ENCODE measurements around the gene TMEM176A.

TMEM176A gene

GRCh38 chr7:150842716-150843115 is 42.1 kb downstream of the TMEM176A start:
- no peak for TF ChIP-seq CTCF (IDR thresholded peaks at IDR 0.05; ENCODE audit: low read depth, low read length)
- no peaks in the 10 kb centered on the region for H3K27me3 ChIP-seq (ENCODE audit: insufficient read depth, low read depth, severe bottlenecking)
- DNase-seq: no peak
- H3K9me3 ChIP-seq (ENCODE audit: severe bottlenecking): no peaks in the 10 kb centered on the region
- no peak overlapping the region for H3K4me3 ChIP-seq (ENCODE audit: low read depth, low read length)
- no peak overlapping the region for H3K27ac ChIP-seq
- no peaks in the 10 kb centered on the region for H3K36me3 ChIP-seq

GRCh38 chr7:150845421-150845861 is 44.9 kb downstream of the TMEM176A start:
- H3K36me3 ChIP-seq: no peaks in the 10 kb centered on the region
- no peak overlapping the region for H3K27ac ChIP-seq
- H3K27me3 ChIP-seq (ENCODE audit: insufficient read depth, low read depth, severe bottlenecking): no peaks in the 10 kb centered on the region
- no peak for TF ChIP-seq CTCF (IDR thresholded peaks at IDR 0.05; ENCODE audit: low read depth, low read length)
- no peak for DNase-seq
- no peaks in the 10 kb centered on the region for H3K9me3 ChIP-seq (ENCODE audit: severe bottlenecking)
- no peak overlapping the region for H3K4me3 ChIP-seq (ENCODE audit: low read depth, low read length)

GRCh38 chr7:150846291-150847115 is 45.9 kb downstream of the TMEM176A start:
- Histone ChIP-seq H3K27me3 (ENCODE audit: insufficient read depth, low read depth, severe bottlenecking) (no peaks in the 10 kb centered on the region), H3K9me3 (ENCODE audit: severe bottlenecking) (no peaks in the 10 kb centered on the region), H3K4me3 (ENCODE audit: low read depth, low read length) (no peak overlapping the region), H3K27ac (no peak overlapping the region), H3K36me3 (no peaks in the 10 kb centered on the region)
- TF ChIP-seq CTCF (IDR thresholded peaks at IDR 0.05; ENCODE audit: low read depth, low read length): no peak
- DNase-seq: no peak

- H3K27me3 ChIP-seq (ENCODE audit: insufficient read depth, low read depth, severe bottlenecking): no peaks in the 10 kb centered on the region
- TF ChIP-seq CTCF (IDR thresholded peaks at IDR 0.05; ENCODE audit: low read depth, low read length): no peak
- H3K36me3 ChIP-seq: no peaks in the 10 kb centered on the region
- no peak overlapping the region for H3K27ac ChIP-seq
- DNase-seq: no peak
- H3K9me3 ChIP-seq (ENCODE audit: severe bottlenecking): no peaks in the 10 kb centered on the region
- no peak overlapping the region for H3K4me3 ChIP-seq (ENCODE audit: low read depth, low read length)
Observed at GRCh38 chr7:150847536-150847935, 47.0 kb downstream of the TMEM176A start.

GRCh38 chr7:150848111-150848510 is 47.5 kb downstream of the TMEM176A start:
- no peaks in the 10 kb centered on the region for H3K9me3 ChIP-seq (ENCODE audit: severe bottlenecking)
- H3K36me3 ChIP-seq: no peaks in the 10 kb centered on the region
- H3K27ac ChIP-seq: no peak overlapping the region
- no peak for TF ChIP-seq CTCF (IDR thresholded peaks at IDR 0.05; ENCODE audit: low read depth, low read length)
- no peak overlapping the region for H3K4me3 ChIP-seq (ENCODE audit: low read depth, low read length)
- no peak for DNase-seq
- H3K27me3 ChIP-seq (ENCODE audit: insufficient read depth, low read depth, severe bottlenecking): no peaks in the 10 kb centered on the region
